Measurements from ENCODE around the gene PYROXD2.

Gene PYROXD2

DNA sequence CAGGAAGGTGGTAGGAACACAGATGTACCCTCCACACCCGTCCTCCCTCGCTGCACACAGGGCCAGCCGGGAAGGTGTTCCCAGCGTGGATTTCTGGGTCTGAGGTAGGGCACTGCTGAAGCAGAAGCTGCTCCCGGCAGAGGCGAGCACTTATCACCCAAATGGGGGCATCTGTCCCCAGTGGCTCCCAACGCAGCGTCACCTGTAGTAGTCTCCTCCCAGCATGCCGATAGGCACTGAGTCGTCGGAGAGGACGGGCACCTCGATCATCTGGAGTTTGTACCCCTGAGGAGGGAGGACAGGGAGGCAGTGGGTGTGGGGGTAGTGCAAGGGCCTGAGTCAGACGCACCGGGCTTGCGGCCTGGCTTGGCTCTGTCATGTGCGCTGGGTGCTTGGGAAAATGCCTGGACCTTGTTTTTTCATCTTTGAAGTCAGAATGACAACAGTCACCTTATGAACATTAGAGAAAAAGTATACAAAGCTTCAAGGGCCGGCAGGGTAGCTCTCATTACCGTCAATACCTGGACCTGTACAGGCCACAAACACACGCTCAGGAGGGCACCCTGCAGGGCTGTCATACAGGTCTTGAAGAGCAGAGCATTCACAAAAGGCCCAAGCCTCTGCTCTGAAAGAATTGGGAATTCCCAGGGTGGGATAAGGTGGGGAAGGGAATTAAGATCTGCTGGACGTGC is 3.1 kb upstream of the PYROXD2 start:
- no peak for TF ChIP-seq JUND (IDR thresholded peaks at IDR 0.05; ENCODE audit: low read depth)
- no peak for DNase-seq (ENCODE audit: low read depth in 1 of 2, low spot score in 1 of 2)
- in situ Hi-C loops (cut with HindIII; ENCODE audit: low pct_unique_long_range_greater_than_20kb, low sequenced_read_pairs), result no loop called here

DNA sequence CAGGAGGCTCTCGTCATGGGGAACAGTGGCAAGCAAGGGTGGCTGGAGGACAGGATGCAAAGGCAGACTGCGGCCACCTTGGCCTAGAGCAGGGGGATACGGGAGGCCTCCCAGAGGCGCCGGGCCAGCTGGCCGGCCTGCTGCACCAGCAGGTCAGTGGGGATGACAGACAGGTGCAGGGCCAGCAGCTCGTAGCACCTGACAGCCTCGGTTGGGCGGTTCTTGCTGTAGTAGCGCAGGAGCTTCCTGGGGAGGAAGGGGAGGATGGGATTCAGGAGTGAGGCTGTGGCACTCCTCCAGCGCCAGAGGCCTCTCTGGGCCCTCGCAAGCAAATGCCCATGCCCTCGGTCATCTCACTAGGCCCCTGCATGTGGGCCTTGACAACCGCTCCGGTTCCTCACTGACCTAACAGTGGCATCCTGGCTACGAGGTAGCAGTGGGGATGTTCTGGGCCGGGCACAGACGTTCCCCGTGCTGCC is 2.5 kb upstream of the PYROXD2 start:
- in situ Hi-C loops (cut with HindIII; ENCODE audit: low pct_unique_long_range_greater_than_20kb, low sequenced_read_pairs), result no loop called here
- TF ChIP-seq JUND (IDR thresholded peaks at IDR 0.05; ENCODE audit: low read depth), result no peak
- no peak for DNase-seq (ENCODE audit: low read depth in 1 of 2, low spot score in 1 of 2)

DNA sequence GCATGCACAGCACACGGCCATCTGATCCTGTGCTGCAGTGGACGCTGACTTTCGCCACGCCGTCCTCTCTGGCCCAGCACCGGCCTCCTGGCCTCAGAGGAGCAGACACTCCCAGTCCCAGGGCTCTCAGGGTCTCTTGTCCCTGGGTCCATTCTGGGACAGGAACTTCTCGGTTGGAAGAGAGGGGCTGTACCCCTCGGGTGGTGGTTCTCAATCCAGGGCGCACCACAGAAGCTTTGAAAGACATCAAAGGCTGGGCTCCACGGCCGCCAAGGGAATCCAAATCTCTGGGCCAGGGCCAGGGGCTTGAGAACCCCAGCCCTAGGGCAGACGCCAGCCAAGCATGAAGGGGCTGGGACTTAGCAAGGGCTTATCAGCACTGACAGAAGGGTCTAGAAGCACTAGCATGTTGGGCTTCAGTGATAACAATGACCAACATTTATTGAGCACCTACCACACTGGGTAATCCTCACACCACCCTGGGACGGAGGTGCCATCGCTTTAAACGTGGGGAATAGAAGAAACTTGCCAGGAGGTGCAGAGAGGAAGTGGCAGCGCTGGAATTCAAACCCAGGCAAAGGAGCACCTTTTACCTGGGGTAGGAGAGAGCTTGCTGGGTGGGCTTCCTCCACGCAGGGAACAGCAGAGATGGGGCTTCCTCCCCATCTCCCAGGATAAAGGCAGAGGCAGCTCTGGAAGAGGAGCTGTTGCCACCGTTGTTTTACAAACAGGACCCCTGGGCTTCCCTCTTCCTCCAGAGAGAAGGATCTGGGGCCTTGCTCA is 1.8 kb upstream of the PYROXD2 start:
- in situ Hi-C loops (cut with HindIII; ENCODE audit: low pct_unique_long_range_greater_than_20kb, low sequenced_read_pairs), result no loop called here
- no peak for DNase-seq (ENCODE audit: low read depth in 1 of 2, low spot score in 1 of 2)
- no peak for TF ChIP-seq JUND (IDR thresholded peaks at IDR 0.05; ENCODE audit: low read depth)

DNA sequence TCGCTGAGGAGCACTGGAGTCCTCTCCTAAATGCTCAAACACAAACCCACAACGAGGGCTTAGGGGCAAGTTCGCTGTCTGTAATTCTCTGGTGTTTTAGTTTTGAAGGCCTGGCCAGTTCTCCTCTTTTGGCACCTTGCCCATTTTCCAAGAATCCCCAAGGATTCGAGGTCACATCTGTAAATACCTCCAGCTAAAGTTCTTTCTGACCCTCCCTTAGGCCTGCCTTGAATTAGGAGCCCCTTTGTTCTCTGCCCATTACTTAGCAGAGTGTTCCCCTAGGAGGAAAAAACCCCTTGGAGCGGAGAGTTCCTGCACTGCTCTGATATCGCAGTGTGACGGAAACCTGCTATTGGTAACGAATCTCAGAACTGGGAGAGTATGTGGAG is 743 bp upstream of the PYROXD2 start:
- peak in 1 of 2 experiments; percentile 31 for DNase-seq (ENCODE audit: low read depth in 1 of 2, low spot score in 1 of 2)
- TF ChIP-seq JUND (IDR thresholded peaks at IDR 0.05; ENCODE audit: low read depth), result no peak
- in situ Hi-C loops (cut with HindIII; ENCODE audit: low pct_unique_long_range_greater_than_20kb, low sequenced_read_pairs), result no loop called here

DNA sequence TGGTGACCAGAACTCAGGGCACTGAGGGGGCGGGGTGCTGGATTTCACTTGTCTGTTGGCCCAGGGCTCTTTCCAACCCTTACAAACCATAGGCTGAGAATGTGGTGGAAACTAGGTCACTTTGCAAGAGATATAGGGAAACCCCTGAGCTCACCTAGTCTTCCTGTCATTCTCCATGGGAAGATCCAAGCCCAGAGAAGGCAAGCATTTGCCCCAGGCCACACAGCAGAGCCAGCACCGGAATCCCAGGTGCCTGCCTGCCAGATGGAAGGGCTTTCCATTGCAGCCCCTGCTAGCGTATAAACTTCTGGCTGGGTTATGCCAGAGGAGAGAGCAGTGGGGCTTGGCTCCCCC is 427 bp downstream of the PYROXD2 start:
- in situ Hi-C loops (cut with HindIII; ENCODE audit: low pct_unique_long_range_greater_than_20kb, low sequenced_read_pairs), result no loop called here
- DNase-seq (ENCODE audit: low read depth in 1 of 2, low spot score in 1 of 2), result no peak
- no peak for TF ChIP-seq JUND (IDR thresholded peaks at IDR 0.05; ENCODE audit: low read depth)

DNA sequence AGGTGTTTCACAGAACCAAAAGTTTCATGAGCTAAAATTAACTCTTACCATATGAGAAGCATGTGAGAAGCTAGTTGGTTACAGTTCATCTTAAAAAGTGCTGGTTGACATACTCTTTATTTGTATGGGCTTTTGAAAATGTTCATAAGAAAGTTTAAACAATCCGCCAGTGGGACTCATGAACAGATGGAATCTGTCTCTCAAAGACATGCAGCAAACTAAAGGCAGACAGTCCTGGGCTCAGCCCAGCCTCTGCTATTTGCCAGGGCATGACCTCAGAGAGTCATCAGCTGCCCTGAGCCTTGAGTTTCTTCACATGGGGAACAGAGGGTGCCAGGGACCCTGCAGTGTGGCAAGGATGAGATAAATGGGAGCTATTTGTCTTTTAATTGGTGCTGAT is 3.2 kb downstream of the PYROXD2 start:
- in situ Hi-C loops (cut with HindIII; ENCODE audit: low pct_unique_long_range_greater_than_20kb, low sequenced_read_pairs), result no loop called here
- no peak for TF ChIP-seq JUND (IDR thresholded peaks at IDR 0.05; ENCODE audit: low read depth)
- no peak for DNase-seq (ENCODE audit: low read depth in 1 of 2, low spot score in 1 of 2)

DNA sequence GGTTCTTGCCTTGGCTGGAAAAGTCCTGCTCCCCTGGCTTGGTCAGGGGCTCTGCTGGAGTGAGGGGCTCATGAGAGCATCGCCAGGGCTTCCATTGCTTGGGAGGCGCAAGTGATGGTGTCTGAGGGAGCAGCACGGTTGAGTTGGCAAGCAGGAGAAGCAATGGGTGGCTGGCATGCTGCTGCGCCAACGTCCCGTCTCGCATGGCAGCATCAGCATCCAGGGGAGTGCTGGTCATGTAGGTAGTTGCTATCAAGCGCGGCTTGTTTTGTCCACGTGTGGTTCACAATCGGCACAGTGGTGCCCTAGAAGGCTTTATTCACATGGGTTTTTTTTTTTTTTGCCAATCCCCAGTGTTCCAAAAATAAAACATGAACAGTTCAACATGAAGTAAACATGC is 3.8 kb downstream of the PYROXD2 start:
- TF ChIP-seq JUND (IDR thresholded peaks at IDR 0.05; ENCODE audit: low read depth), result no peak
- in situ Hi-C loops (cut with HindIII; ENCODE audit: low pct_unique_long_range_greater_than_20kb, low sequenced_read_pairs), result no loop called here
- DNase-seq (ENCODE audit: low read depth in 1 of 2, low spot score in 1 of 2), result no peak

DNA sequence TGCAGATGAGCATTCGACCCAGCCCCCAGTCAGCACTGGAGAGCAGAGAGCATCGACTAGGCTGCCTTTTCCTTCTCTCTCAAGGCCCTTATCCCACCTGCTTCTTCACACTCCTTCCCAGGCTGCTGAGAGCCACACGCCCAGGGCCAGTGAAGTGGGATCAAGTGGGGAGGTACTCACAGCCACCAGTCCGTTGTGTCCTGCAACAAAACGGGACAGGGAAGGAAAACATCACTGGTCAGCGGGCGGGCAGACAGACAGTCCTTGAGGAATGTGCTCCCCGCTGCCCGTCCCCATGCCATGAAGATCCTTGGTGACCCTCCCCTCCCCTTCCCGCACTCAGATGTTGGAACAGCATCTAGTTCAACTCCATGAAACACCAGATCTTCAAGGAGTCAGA is 4.2 kb downstream of the PYROXD2 start:
- no peak for TF ChIP-seq JUND (IDR thresholded peaks at IDR 0.05; ENCODE audit: low read depth)
- DNase-seq (ENCODE audit: low read depth in 1 of 2, low spot score in 1 of 2), result no peak
- in situ Hi-C loops (cut with HindIII; ENCODE audit: low pct_unique_long_range_greater_than_20kb, low sequenced_read_pairs), result no loop called here

DNA sequence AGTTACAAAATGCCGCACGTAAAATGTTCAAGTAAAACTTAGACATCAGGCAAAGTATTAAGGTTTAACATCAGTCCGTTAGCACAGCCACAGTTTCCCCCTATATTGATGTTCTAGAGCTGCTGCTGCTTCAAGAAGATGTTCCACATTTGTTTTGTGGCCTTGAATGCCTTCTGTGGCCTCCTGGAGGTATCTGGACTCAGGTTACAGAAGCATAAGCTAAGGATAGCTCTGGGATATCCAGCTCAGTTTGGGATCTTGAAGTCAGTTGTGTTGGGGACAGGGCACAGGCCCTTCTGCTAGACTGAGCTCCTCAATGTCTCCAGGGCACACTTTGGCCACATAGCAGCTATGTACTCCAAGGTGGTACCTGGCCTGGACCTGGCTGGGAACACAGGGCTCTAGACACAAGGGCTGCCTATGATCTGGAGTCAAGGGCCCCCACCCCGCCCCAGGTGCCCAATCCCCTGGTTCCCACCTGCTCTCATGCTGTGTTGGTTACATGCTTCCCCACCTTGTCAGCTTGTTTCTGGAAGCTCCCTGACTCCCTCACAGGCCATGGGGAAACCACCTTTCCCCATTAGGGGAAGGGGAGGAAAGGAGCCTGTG is 4.7 kb downstream of the PYROXD2 start:
- DNase-seq (ENCODE audit: low read depth in 1 of 2, low spot score in 1 of 2), result no peak
- in situ Hi-C loops (cut with HindIII; ENCODE audit: low pct_unique_long_range_greater_than_20kb, low sequenced_read_pairs), result no loop called here
- no peak for TF ChIP-seq JUND (IDR thresholded peaks at IDR 0.05; ENCODE audit: low read depth)

DNA sequence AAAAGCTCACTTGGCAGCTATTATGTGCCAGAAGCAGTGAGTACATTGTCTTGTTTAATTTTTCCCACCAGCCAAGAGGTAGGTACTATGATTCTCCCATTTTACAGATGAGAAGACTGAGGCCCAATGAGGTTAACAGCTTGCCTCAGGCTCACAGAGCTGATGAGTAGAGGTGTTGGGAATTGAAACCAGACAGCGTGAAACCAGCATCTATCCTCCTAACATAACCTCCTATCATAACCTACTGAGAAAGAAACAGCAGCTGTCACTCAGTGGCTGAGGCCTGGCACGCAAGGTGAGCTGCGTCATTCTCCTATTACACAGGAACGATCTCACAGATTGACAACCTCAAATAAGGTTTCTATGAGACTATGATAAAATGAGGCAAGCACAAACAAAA is 6.2 kb downstream of the PYROXD2 start:
- TF ChIP-seq JUND (IDR thresholded peaks at IDR 0.05; ENCODE audit: low read depth), result no peak
- in situ Hi-C loops (cut with HindIII; ENCODE audit: low pct_unique_long_range_greater_than_20kb, low sequenced_read_pairs), result no loop called here
- no peak for DNase-seq (ENCODE audit: low read depth in 1 of 2, low spot score in 1 of 2)

DNA sequence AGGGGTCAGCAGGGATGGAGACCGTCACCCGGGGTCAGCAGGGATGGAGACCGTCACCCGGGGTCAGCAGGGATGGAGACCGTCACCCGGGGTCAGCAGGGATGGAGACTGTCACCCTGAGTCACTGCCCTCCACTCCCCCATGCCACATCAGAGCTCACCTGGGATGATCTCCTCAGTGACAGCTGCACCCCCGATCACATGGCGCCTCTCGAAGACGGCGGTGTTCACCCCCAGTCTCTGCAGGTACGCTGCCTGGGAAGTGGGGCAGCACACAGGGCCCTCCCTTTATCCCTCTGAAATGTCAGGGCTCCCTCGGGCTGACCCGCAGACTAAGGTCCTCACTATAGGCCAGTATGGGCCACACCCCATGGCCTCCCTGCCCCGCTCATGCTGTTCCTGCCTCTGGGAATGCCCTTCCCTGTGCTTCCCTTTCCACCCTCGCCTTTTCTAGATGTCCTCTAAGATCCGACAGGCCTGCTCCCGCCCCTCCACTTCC is 7.2 kb downstream of the PYROXD2 start:
- no peak for DNase-seq (ENCODE audit: low read depth in 1 of 2, low spot score in 1 of 2)
- no peak for TF ChIP-seq JUND (IDR thresholded peaks at IDR 0.05; ENCODE audit: low read depth)
- in situ Hi-C loops (cut with HindIII; ENCODE audit: low pct_unique_long_range_greater_than_20kb, low sequenced_read_pairs), result no loop called here

DNA sequence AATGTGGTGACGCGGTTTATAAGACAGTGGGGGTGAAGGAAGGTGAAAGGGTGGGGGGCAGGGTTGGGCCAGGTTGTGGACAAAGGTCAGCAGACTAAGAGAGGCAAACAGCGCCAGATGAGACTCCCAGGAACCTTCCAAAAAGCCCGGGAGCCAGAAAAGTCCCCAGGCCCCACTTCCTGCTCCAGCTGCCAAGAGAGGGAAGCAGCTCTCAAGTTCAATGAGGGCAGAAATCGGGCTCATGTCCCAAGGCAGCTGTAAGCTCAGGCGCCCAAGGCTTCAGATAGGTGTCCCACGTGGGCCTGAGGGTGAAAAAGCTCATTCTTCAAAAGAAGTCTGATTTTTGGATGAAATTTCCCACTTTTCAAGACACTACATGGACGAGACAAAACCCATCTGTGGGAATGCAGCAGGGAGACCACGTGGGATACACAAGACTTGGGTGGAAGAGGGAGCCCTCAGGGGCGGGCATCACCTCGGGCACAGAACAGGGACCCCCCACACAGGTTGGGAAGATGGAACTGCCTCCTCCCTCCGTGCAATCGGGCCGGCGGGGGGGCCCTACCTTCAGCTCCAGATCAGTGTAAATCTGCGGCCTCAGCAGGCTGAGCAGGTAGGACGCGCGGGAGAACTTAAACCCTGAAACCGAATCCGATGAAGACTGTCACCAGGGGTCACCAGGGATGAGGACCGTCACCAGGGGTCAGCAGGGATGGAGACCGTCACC is 7.8 kb downstream of the PYROXD2 start:
- no peak for TF ChIP-seq JUND (IDR thresholded peaks at IDR 0.05; ENCODE audit: low read depth)
- in situ Hi-C loops (cut with HindIII; ENCODE audit: low pct_unique_long_range_greater_than_20kb, low sequenced_read_pairs), result no loop called here
- DNase-seq (ENCODE audit: low read depth in 1 of 2, low spot score in 1 of 2), result no peak

All from T47D (cell line).